ENCODE measurements around the gene SLC29A2.
"Not testable (repeated sequence)": the region's sequence is repeated elsewhere in the genome, so short reads cannot be mapped to it uniquely, and the experiment has no call there.

SLC29A2 gene

GRCh38 chr11:66321606-66322005 is 50.0 kb downstream of the SLC29A2 start:
- no peak for DNase-seq

- not testable (repeated sequence) for DNase-seq
Measured at GRCh38 chr11:66320748-66321147, 50.8 kb downstream of the SLC29A2 start.

- not testable (repeated sequence) for DNase-seq
Measured at GRCh38 chr11:66320289-66320688, 51.3 kb downstream of the SLC29A2 start.

- DNase-seq = no peak
Measured at GRCh38 chr11:66318600-66318970, 53.0 kb downstream of the SLC29A2 start.

- peak in 5 of 58 donors; percentile 11 to 63 (median 40) for DNase-seq
Measured at GRCh38 chr11:66317723-66318599, 53.6 kb downstream of the SLC29A2 start.

- peak in 2 of 58 donors; percentile 17 to 22 for DNase-seq
Measured at GRCh38 chr11:66317322-66317722, 54.2 kb downstream of the SLC29A2 start.

GRCh38 chr11:66316849-66317251 is 54.7 kb downstream of the SLC29A2 start, which contains the start of gene CD248:
Gene CD248 (minus strand): TSS chr11:66317044. CDS start chr11:66317027, 17 bp downstream.
- peak in 8 of 58 donors; percentile 14 to 39 (median 27) for DNase-seq

- no peak for DNase-seq
Measured at GRCh38 chr11:66315921-66316811, 55.4 kb downstream of the SLC29A2 start.

- no peak for DNase-seq
Measured at GRCh38 chr11:66315498-66315885, 56.1 kb downstream of the SLC29A2 start.

GRCh38 chr11:66314561-66315497 is 56.7 kb downstream of the SLC29A2 start:
- DNase-seq = no peak

GRCh38 chr11:66314186-66314501 is 57.4 kb downstream of the SLC29A2 start:
- no peak for DNase-seq

- no peak for DNase-seq
Measured at GRCh38 chr11:66313321-66314185, 58.0 kb downstream of the SLC29A2 start.

GRCh38 chr11:66312549-66313320 is 58.8 kb downstream of the SLC29A2 start:
- peak; percentile 46 to 98 (median 90) for DNase-seq
